HL-60 (cell line): Measurements from ENCODE around the gene TMEM266.

Source experiments
- DNase-seq, 2 experiments: peaks; one replicate each; pipeline ENCODE4 v3.0.0-alpha.2; 2010 to 2020; ENCODE audit warnings: low read depth in 1 of 2, low spot score in 1 of 2
- H3K27ac ChIP-seq: fragments of 250-450 bp; sonication (Bioruptor Pico); replicated peaks from 2 replicates; pipeline ENCODE4 v1.5.1; 2020; ENCODE audit warnings: mild to moderate bottlenecking, moderate library complexity
- H3K27me3 ChIP-seq: fragments of 250-450 bp; sonication (Bioruptor Pico); 2 replicates; pipeline ENCODE4 v1.5.1; 2021; ENCODE audit warnings: mild to moderate bottlenecking, moderate library complexity; ENCODE audit not compliant: insufficient read depth, poor library complexity, severe bottlenecking
- H3K4me3 ChIP-seq: replicated peaks from 2 replicates; pipeline ENCODE4 v1.5.1; 2011; ENCODE audit warnings: mild to moderate bottlenecking, control low read depth, low read length; ENCODE audit not compliant: insufficient read depth
- CTCF ChIP-seq: IDR thresholded peaks from one replicate; pipeline ENCODE4 v1.5.1; 2011; ENCODE audit warnings: low read length, control low read depth, inconsistent platforms; ENCODE audit not compliant: insufficient read depth
- GABPA ChIP-seq: IDR thresholded peaks from 2 replicates; pipeline ENCODE4 v1.6.1; 2012; ENCODE audit warnings: low read depth
- POLR2AphosphoS5 ChIP-seq: IDR thresholded peaks from 2 replicates; pipeline ENCODE4 v1.6.1; 2012; ENCODE audit warnings: low read depth
- REST ChIP-seq: IDR thresholded peaks from 2 replicates; pipeline ENCODE4 v1.6.1; 2012; ENCODE audit warnings: low read depth; ENCODE audit not compliant: insufficient replicate concordance
- SPI1 ChIP-seq: IDR thresholded peaks from 2 replicates; pipeline ENCODE4 v1.6.1; 2012; ENCODE audit warnings: low read depth, mild to moderate bottlenecking, borderline replicate concordance

The TMEM266 gene

GRCh38 chr15:76134537-76134936 lies 74.8 kb downstream of the TMEM266 start:
- DNase-seq: no peak
- Histone ChIP-seq H3K27ac (no peak overlapping the region), H3K27me3 (no peaks in the 10 kb centered on the region), H3K4me3 (no peak overlapping the region)
- TF ChIP-seq CTCF (no peak), POLR2AphosphoS5 (no peak), REST (no peak), SPI1 (no peak), GABPA (no peak)

- H3K4me3 ChIP-seq: no peak overlapping the region
- no peak for DNase-seq
- TF ChIP-seq REST (no peak), CTCF (no peak), POLR2AphosphoS5 (no peak)
- no peaks in the 10 kb centered on the region for H3K27me3 ChIP-seq
- no peak overlapping the region for H3K27ac ChIP-seq
Observed at GRCh38 chr15:76135516-76135915, 75.7 kb downstream of the TMEM266 start.

- Histone ChIP-seq H3K4me3 (no peak overlapping the region), H3K27me3 (no peaks in the 10 kb centered on the region), H3K27ac (no peak overlapping the region)
- TF ChIP-seq GABPA (no peak), POLR2AphosphoS5 (no peak), SPI1 (no peak), CTCF (no peak), REST (no peak)
- DNase-seq: no peak
Observed at GRCh38 chr15:76138436-76138835, 78.7 kb downstream of the TMEM266 start.
